ENCODE results near the gene PGAP2.

Gene PGAP2

DNA sequence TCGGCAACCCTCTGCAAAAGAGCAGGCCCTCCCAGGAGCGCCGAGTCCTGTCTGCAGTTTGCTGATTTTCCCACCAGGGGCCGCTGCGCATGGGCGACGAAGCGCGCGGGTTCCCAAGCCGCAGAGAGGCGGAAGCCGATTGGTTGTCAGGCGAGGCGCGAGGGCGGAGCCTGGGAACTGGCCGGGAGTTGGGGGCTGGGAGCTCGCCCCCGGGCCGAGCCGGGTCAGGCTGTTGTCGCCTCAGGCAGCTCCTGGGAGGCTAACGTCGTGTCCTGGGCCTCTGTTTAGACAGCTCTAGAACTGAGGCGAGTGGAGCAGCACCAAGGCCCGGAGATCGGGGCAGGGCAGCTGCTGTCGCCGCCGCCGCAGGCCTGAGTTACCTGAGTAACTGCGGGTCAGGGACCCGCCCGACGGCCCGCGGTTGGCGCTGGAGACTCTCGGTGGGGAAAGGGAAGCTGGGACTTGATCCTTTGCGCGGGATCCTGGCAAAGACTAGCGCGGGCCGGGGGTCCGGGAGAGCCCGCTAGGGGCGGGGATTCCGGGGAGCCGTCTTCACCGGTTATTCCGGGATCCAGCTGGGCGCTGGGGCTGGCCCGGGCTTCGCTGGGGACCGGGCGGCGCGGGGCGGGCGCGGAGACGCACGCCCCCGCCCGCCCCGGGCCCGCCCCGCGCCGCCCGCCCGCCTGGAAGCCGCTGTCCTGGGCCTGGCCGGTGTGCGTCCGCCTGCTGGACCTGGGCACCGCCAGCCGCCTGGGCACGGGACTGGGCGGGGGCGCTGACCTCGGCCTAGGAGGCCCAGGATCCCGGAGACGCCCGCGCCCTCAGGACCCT is 46.8 kb downstream of the PGAP2 start, which contains the start of gene STIM1 (continued):
- TF ChIP-seq KLF7 (tag by site-specific recombination; IDR thresholded peaks at IDR 0.05; ENCODE audit: borderline replicate concordance) (no peak), ZNF76 (tag by site-specific recombination; IDR thresholded peaks at IDR 0.05; ENCODE audit: borderline replicate concordance, low read depth) (peak; percentile 71; the same call in 1 of the 2 replicates), MZF1 (tag by site-specific recombination; IDR thresholded peaks at IDR 0.05; ENCODE audit: borderline replicate concordance) (no peak), ZBTB21 (tag by site-specific recombination; IDR thresholded peaks at IDR 0.05) (no peak), ZNF302 (tag by site-specific recombination; IDR thresholded peaks at IDR 0.05; ENCODE audit: low read depth) (no peak), ZNF571 (tag by site-specific recombination; IDR thresholded peaks at IDR 0.05) (no peak), ZNF169 (tag by site-specific recombination; IDR thresholded peaks at IDR 0.05) (no peak), ZNF184 (tag by site-specific recombination; IDR thresholded peaks at IDR 0.05) (no peak), ZNF514 (tag by site-specific recombination; IDR thresholded peaks at IDR 0.05) (no peak), EGR2 (tag by site-specific recombination; IDR thresholded peaks at IDR 0.05; ENCODE audit: low read depth) (0 out of 2 replicates have a peak, but pooled peaks have one; percentile 32), MYNN (tag by site-specific recombination; IDR thresholded peaks at IDR 0.05; ENCODE audit: borderline replicate concordance) (no peak), ZNF23 (tag by site-specific recombination; IDR thresholded peaks at IDR 0.05; ENCODE audit: borderline replicate concordance) (no peak), ZNF292 (tag by site-specific recombination; IDR thresholded peaks at IDR 0.05; ENCODE audit: borderline replicate concordance, low read depth) (no peak), ZNF24 (tag by site-specific recombination; IDR thresholded peaks at IDR 0.05) (no peak), ZNF610 (tag by site-specific recombination; IDR thresholded peaks at IDR 0.05; ENCODE audit: borderline replicate concordance) (no peak), SETDB1 (IDR thresholded peaks at IDR 0.05; ENCODE audit: insufficient read length, low read length) (no peak), ZNF529 (tag by site-specific recombination; IDR thresholded peaks at IDR 0.05; ENCODE audit: insufficient replicate concordance) (no peak), ZNF791 (tag by site-specific recombination; IDR thresholded peaks at IDR 0.05) (no peak), ZNF416 (tag by site-specific recombination; IDR thresholded peaks at IDR 0.05) (no peak), ZSCAN23 (tag by site-specific recombination; IDR thresholded peaks at IDR 0.05) (no peak), ZNF544 (tag by site-specific recombination; IDR thresholded peaks at IDR 0.05) (no peak), ZBTB17 (tag by site-specific recombination; IDR thresholded peaks at IDR 0.05) (peak; percentile 98), ZBTB48 (tag by site-specific recombination; IDR thresholded peaks at IDR 0.05) (peak; percentile 33; the same call in 1 of the 2 replicates), ZNF677 (tag by site-specific recombination; IDR thresholded peaks at IDR 0.05) (no peak), ZNF629 (tag by site-specific recombination; IDR thresholded peaks at IDR 0.05) (no peak)
- TF ChIP-seq, protein P1, sequence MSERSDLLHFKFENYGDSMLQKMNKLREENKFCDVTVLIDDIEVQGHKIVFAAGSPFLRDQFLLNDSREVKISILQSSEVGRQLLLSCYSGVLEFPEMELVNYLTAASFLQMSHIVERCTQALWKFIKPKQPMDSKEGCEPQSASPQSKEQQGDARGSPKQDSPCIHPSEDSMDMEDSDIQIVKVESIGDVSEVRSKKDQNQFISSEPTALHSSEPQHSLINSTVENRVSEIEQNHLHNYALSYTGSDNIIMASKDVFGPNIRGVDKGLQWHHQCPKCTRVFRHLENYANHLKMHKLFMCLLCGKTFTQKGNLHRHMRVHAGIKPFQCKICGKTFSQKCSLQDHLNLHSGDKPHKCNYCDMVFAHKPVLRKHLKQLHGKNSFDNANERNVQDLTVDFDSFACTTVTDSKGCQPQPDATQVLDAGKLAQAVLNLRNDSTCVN (tag by site-specific recombination; optimal IDR thresholded peaks at IDR 0.05): peak; percentile 76
- TF ChIP-seq, protein P2, sequence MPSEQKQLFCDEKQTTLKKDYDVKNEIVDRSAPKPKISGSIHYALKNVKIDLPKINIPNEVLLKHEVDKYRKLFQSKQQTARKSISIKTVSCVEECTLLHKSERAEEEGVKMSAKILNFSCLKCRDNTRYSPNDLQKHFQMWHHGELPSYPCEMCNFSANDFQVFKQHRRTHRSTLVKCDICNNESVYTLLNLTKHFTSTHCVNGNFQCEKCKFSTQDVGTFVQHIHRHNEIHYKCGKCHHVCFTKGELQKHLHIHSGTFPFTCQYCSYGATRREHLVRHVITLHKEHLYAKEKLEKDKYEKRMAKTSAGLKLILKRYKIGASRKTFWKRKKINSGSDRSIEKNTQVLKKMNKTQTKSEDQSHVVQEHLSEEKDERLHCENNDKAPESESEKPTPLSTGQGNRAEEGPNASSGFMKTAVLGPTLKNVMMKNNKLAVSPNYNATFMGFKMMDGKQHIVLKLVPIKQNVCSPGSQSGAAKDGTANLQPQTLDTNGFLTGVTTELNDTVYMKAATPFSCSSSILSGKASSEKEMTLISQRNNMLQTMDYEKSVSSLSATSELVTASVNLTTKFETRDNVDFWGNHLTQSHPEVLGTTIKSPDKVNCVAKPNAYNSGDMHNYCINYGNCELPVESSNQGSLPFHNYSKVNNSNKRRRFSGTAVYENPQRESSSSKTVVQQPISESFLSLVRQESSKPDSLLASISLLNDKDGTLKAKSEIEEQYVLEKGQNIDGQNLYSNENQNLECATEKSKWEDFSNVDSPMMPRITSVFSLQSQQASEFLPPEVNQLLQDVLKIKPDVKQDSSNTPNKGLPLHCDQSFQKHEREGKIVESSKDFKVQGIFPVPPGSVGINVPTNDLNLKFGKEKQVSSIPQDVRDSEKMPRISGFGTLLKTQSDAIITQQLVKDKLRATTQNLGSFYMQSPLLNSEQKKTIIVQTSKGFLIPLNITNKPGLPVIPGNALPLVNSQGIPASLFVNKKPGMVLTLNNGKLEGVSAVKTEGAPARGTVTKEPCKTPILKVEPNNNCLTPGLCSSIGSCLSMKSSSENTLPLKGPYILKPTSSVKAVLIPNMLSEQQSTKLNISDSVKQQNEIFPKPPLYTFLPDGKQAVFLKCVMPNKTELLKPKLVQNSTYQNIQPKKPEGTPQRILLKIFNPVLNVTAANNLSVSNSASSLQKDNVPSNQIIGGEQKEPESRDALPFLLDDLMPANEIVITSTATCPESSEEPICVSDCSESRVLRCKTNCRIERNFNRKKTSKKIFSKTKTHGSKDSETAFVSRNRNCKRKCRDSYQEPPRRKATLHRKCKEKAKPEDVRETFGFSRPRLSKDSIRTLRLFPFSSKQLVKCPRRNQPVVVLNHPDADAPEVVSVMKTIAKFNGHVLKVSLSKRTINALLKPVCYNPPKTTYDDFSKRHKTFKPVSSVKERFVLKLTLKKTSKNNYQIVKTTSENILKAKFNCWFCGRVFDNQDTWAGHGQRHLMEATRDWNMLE (tag by site-specific recombination; conservative IDR thresholded peaks at IDR 0.05; ENCODE audit: low read depth): no peak
- TF ChIP-seq, protein P3, sequence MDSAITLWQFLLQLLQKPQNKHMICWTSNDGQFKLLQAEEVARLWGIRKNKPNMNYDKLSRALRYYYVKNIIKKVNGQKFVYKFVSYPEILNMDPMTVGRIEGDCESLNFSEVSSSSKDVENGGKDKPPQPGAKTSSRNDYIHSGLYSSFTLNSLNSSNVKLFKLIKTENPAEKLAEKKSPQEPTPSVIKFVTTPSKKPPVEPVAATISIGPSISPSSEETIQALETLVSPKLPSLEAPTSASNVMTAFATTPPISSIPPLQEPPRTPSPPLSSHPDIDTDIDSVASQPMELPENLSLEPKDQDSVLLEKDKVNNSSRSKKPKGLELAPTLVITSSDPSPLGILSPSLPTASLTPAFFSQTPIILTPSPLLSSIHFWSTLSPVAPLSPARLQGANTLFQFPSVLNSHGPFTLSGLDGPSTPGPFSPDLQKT (IDR thresholded peaks at IDR 0.05; ENCODE audit: borderline replicate concordance, low read depth, low read length): no peak
- TF ChIP-seq, protein P4, sequence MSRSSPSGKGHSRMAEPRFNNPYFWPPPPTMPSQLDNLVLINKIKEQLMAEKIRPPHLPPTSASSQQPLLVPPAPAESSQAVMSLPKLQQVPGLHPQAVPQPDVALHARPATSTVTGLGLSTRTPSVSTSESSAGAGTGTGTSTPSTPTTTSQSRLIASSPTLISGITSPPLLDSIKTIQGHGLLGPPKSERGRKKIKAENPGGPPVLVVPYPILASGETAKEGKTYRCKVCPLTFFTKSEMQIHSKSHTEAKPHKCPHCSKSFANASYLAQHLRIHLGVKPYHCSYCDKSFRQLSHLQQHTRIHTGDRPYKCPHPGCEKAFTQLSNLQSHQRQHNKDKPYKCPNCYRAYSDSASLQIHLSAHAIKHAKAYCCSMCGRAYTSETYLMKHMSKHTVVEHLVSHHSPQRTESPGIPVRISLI (tag by site-specific recombination; IDR thresholded peaks at IDR 0.05): no peak
- TF ChIP-seq, protein P5, sequence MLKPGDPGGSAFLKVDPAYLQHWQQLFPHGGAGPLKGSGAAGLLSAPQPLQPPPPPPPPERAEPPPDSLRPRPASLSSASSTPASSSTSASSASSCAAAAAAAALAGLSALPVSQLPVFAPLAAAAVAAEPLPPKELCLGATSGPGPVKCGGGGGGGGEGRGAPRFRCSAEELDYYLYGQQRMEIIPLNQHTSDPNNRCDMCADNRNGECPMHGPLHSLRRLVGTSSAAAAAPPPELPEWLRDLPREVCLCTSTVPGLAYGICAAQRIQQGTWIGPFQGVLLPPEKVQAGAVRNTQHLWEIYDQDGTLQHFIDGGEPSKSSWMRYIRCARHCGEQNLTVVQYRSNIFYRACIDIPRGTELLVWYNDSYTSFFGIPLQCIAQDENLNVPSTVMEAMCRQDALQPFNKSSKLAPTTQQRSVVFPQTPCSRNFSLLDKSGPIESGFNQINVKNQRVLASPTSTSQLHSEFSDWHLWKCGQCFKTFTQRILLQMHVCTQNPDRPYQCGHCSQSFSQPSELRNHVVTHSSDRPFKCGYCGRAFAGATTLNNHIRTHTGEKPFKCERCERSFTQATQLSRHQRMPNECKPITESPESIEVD (tag by site-specific recombination; IDR thresholded peaks at IDR 0.05): no peak
